GM18909 (cell line): ENCODE results near the gene ACP4.
"Not testable (repeated sequence)": the region's sequence is repeated elsewhere in the genome, so short reads cannot be mapped to it uniquely, and the experiment has no call there.

ENCODE experiments used
- ATAC-seq: cut with Tn5 transposase; IDR thresholded peaks from one replicate; pipeline ENCODE4 v1.9.1; 2021; ENCODE audit warnings: mild to moderate bottlenecking; ENCODE audit not compliant: unreplicated experiment, poor library complexity

ACP4 gene

GRCh38 chr19:50773454-50773853, 16.8 kb upstream of the ACP4 start:
- ATAC-seq = not testable (repeated sequence)

DNA sequence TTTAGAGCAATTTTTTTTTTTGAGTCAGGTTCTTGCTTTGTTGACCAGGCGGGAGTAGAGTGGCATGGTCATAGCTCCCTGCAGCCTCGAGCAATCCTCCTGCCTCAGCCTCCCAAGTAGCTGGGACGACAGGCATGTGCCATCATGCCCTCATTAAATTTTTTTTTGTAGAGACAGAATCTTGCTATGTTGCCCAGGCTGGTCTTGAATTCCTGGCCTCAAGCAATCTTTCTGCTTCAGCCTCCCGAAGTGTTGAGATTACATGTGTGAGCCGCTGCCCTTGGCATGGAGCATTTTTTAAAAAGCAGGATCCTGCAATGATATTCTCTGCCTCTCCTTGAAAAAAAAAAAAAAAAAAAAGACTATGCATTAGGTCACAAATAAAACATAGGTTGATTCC, 14.1 kb upstream of the ACP4 start:
- ATAC-seq = no peak

GRCh38 chr19:50777261-50777660, 13.0 kb upstream of the ACP4 start:
- no peak for ATAC-seq

- ATAC-seq = no peak
Observed at GRCh38 chr19:50777830-50778303, 12.3 kb upstream of the ACP4 start.

GRCh38 chr19:50778906-50779430, 11.2 kb upstream of the ACP4 start:
- ATAC-seq = no peak

DNA sequence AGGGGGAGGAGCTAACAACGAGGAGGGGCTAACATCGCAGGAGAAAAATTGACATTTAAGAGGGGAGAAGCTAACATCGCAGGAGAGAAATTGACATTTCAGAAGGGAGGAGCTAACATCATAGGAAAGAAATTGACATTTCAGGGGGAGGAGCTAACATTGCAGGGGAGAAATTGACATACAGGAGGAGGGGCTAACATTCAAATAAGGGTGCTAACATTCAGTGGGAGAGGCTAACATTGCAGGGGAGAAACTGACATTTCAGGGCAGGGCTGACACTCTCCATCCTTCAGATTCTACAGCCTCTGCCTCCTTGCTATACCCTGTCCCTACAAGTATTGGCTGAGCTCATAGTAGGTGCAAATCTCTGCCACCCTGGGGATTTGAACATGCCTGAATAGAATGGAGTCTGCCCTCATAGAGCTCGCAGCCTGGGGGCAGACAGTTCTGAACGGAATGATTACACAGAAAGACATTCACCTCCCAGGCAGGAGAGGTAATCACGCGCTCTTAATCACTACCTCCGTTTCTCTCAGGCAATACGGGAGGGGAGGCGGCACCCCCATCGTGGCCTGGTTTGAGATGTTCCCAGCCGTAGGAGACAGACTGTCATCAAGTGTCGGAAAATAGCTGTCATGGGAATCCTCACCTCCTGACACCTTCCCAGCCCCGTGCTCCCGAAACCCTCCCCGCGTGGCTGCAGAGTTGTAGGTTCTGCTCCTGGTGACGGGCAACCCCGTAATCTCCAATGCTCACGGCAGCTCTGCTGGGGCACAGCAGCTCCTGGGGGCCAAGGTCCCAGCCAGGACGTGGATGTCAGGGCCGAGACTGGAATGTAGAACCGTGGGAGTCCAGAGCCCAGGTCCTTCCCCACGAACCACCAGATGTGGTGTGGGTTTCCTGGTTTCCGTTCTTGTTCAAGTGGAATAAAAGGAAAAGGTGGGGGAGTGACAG, 10.4 kb upstream of the ACP4 start:
- no peak for ATAC-seq

GRCh38 chr19:50780753-50781435, 9.3 kb upstream of the ACP4 start:
- ATAC-seq = no peak

GRCh38 chr19:50783848-50784152, 6.4 kb upstream of the ACP4 start:
- ATAC-seq = not testable (repeated sequence)

GRCh38 chr19:50784710-50785109, 5.5 kb upstream of the ACP4 start:
- ATAC-seq = no peak

GRCh38 chr19:50785329-50785728, 4.9 kb upstream of the ACP4 start:
- ATAC-seq = no peak

GRCh38 chr19:50790922-50791467, 780 bp downstream of the ACP4 start:
- ATAC-seq = no peak

DNA sequence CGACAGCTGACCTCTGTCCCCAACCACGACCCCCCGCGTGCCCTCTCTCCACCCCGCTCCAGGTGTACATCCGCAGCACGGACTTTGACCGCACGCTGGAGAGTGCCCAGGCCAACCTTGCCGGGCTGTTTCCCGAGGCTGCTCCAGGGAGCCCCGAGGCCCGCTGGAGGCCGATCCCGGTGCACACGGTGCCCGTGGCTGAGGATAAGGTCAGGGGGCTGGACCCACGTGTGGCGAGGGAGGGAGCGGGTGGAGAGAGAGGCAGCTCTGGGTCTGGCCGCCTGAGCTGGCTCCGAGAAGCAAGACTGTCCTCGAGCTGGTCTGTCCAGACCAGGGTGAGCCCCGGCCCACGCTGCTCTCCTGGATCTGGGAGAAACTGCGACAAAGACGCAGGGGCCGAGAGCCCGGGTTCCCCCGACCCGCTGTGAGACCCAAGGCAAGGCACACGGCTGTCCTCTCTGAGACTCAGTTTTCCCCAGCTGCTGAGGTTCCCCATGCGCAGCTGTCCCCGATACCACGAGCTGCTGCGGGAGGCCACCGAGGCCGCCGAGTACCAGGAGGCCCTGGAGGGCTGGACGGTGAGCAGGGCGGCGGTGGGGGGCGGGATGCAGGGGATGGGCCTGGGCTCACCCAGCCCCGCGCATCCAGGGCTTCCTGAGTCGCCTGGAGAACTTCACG, 1.5 kb downstream of the ACP4 start:
- ATAC-seq = no peak

DNA sequence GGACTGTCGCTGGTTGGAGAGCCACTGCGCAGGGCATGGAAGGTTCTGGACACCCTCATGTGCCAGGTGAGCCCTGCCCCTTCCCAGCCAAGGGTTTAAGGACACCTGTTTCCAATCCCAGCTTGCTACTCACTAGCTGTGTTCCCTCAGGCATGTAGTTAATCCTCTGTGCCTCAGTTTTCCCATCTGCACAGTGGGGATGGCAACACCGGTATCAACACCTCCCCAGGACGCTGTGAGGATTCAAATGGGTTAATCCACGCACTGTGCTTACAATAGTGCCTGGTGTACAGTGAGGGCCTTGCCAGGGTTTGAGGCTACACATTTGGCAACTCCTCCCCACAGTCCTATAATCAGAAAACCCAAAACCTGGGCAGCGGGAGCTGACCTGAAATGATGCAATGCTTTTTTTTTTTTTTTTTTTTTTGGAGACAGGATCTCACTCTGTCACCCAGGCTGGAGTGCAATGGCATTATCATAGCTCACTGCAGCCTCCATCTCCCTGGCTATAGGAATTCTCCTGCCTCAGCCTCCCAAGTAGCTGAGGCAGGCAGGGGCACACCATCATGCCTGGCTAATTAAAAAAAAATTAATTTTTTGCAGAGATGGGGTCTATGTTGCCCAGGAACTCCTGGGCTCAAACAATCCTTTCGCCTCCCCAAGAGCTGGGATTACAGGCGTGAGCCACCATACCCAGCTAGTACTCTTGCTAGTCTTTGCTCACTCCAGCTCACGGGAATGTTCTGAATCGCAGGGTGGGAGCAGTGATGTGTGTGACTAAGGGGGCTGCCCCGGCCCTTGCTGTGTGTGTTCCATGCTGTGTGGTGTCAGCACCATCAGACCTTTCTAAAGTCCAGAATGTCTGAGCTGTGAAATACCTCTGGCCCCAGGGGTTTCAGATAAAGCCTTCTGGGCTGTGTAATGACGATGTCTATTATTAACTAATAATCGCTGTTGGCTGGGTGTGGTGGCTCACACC, 2.3 kb downstream of the ACP4 start:
- ATAC-seq = no peak

DNA sequence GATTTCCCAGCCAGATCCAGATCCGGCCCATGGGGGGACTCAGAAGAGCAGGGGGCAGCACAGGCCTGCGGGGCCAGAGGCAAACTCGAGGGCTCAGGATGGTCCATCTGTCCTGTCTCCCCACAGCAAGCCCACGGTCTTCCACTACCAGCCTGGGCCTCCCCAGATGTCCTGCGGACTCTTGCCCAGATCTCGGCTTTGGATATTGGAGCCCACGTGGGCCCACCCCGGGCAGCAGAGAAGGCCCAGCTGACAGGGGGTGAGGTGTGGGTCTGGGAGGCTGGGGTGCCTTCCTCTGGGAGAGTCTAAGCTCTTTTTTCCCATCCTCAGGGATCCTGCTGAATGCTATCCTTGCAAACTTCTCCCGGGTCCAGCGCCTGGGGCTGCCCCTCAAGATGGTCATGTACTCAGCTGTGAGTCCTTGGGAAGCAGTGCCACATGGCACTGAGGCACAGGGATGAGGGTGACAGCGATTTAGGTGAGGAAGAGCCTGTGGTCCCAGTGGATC, 3.4 kb downstream of the ACP4 start:
- no peak for ATAC-seq

DNA sequence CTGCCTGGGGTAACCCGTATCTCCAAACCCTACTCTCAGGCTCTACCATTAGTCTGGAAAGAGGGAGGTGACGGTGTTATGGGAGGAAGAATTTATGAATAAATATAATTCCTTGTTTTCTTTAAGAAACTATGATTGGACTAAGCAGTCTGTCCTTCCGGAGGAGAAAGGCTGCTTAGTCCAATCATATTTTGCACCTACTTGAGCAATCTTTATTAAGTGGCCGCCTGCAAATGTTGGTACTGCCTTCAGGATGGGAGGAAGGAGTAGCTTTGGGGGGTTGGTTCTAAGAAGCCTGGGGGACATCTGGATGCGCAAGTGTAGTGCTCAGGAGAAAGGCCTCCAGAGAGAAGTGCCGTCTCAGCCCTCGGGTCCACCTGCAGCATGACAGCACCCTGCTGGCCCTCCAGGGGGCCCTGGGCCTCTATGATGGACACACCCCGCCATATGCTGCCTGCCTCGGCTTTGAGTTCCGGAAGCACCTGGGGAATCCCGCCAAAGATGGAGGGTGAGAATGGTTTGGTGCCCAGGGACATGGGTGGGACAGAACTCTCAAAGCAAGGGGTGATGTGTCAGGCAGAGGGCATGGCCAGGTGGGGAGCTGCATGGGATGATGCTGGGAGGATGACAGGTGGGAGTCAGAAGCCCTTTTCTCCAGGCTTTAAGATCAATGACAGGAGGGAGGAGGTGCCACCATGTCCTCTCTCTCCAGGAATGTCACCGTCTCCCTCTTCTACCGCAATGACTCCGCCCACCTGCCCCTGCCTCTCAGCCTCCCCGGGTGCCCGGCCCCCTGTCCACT, 4.1 kb downstream of the ACP4 start:
- no peak for ATAC-seq

GRCh38 chr19:50794876-50795663, 4.9 kb downstream of the ACP4 start:
- ATAC-seq = no peak

DNA sequence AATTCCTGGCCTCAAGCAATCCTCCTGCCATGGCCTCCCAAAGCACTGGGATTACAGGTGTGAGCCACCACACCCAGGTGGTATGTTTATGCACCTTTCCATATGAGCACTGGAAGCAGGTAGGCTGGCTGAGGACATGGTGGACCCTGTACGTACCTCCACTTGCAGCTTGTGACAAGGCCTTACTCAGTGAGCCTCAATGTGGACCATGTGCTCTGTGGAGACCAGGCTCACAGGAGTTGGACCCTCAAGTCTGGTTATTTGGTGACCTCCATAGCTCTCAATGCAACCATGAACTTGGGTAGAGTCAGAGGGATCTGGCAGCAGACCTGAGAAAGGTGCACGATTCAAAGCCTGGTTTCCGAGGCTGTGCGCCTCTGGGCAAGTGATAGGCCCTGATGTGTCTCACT, 5.5 kb downstream of the ACP4 start:
- no peak for ATAC-seq
